Lower leg skin (tissue), 3 donors: Measurements from ENCODE around the gene GCSAML.

ENCODE experiments used
- POLR2A ChIP-seq, 2 donors: fragments of 450-650 bp; IDR thresholded peaks; one replicate each; pipeline ENCODE4 v1.6.1; 2016 to 2017; ENCODE audit warnings: antibody characterized with exemption in 2 of 2, mild to moderate bottlenecking in 1 of 2, moderate library complexity in 1 of 2
- TF ChIP-seq, protein P1 (sequence below), 3 donors: fragments of 450-650 bp; IDR thresholded peaks; one replicate each; pipeline ENCODE4 v1.5.1; 2016; ENCODE audit warnings: antibody characterized with exemption in 3 of 3, mild to moderate bottlenecking in 3 of 3, moderate library complexity in 2 of 3

DNA sequence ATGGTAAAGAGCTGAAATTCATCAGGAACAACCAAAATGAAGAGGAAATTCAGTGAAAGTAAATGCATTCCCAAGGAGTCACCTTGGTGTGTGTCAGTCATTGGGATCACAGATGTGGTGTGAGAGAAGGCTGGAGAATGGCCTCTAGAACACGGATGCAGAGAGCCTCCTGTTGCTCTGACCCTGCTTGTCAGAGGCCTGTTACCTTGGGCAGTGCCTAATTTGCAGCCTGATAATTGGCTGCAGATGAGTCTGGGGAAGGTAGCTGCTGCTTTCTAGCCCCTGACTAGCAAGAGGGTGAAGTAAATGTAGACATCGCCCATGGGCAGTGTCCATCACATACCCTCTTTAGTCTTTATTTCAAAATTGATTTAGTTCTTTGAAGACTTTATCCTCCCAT lies 3.3 kb downstream of the GCSAML start:
- TF ChIP-seq, protein P1, sequence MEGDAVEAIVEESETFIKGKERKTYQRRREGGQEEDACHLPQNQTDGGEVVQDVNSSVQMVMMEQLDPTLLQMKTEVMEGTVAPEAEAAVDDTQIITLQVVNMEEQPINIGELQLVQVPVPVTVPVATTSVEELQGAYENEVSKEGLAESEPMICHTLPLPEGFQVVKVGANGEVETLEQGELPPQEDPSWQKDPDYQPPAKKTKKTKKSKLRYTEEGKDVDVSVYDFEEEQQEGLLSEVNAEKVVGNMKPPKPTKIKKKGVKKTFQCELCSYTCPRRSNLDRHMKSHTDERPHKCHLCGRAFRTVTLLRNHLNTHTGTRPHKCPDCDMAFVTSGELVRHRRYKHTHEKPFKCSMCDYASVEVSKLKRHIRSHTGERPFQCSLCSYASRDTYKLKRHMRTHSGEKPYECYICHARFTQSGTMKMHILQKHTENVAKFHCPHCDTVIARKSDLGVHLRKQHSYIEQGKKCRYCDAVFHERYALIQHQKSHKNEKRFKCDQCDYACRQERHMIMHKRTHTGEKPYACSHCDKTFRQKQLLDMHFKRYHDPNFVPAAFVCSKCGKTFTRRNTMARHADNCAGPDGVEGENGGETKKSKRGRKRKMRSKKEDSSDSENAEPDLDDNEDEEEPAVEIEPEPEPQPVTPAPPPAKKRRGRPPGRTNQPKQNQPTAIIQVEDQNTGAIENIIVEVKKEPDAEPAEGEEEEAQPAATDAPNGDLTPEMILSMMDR (IDR thresholded peaks at IDR 0.05), result no peak
- TF ChIP-seq POLR2A (IDR thresholded peaks at IDR 0.05), result no peak
